Uterus (tissue), 4 donors: ENCODE results near the gene TMEM40. TPM values are rescaled to one million over a fixed set of nuclear protein-coding genes. Genes with fewer than 3 reads are reported as not detected.

ENCODE experiments used
- DNase-seq, 2 donors: peaks; one replicate each; pipeline ENCODE4 v3.0.0-alpha.2; 2019 to 2020
- H3K27ac ChIP-seq, 2 donors: fragments of 200-600 bp; sonication (generic); 1 replicate in 1 of 2; 2 replicates in 1 of 2; pipeline ENCODE4 v1.5.1; 2016 to 2018
- H3K27me3 ChIP-seq, 2 donors: fragments of 200-600 bp; sonication (generic); one replicate each; pipeline ENCODE4 v1.5.1; 2018 to 2019; ENCODE audit warnings: control low read depth in 1 of 2
- H3K36me3 ChIP-seq, 2 donors: fragments of 200-600 bp; sonication (generic); one replicate each; pipeline ENCODE4 v1.5.1; 2019; ENCODE audit warnings: control low read depth in 1 of 2
- H3K4me1 ChIP-seq, 2 donors: fragments of 200-600 bp; sonication (generic); one replicate each; pipeline ENCODE4 v1.5.1; 2018 to 2019; ENCODE audit warnings: control low read depth in 1 of 2
- H3K4me3 ChIP-seq, 2 donors: fragments of 200-600 bp; sonication (generic); 1 replicate in 1 of 2; 2 replicates in 1 of 2; pipeline ENCODE4 v1.5.1; 2018 to 2019; ENCODE audit warnings: mild to moderate bottlenecking in 1 of 2
- H3K9me3 ChIP-seq, 2 donors: fragments of 200-600 bp; sonication (generic); one replicate each; pipeline ENCODE4 v1.5.1; 2019; ENCODE audit warnings: control low read depth in 1 of 2
- POLR2A ChIP-seq, 2 donors: fragments of 450-650 bp; IDR thresholded peaks; one replicate each; pipeline ENCODE4 v1.6.1; 2016; ENCODE audit warnings: antibody characterized with exemption in 2 of 2, mild to moderate bottlenecking in 1 of 2, moderate library complexity in 1 of 2
- intact Hi-C: fragments of 100-400 bp; cut with DNase I; formaldehyde crosslinking; loops from one replicate; pipeline ENCODE4 v1.15.1; 2023; ENCODE audit warnings: low total_unique reads
- total RNA-seq, 4 donors: library from RNA; depleted of rRNA in 3 of 4; stranded (reverse); fragments of >200 nt in 3 of 4; gene quantifications; one replicate each; pipeline versions ENCODE4 v1.1.0 to v1.2.4, GENCODE V29; 2014 to 2023
- TF ChIP-seq, protein P1 (sequence below), 4 experiments: fragments of 200-600 bp in 2 of 4; fragments of 450-650 bp in 2 of 4; sonication (generic) in 2 of 4; IDR thresholded peaks; one replicate each; pipeline ENCODE4 v1.5.1; 2016 to 2019; ENCODE audit warnings: antibody characterized with exemption in 4 of 4, mild to moderate bottlenecking in 2 of 4, moderate library complexity in 1 of 4
- donor health status: DM: yes; HTN: yes; CAD: no.

The TMEM40 gene
- total RNA-seq, 4 donors from 2014 or later = not detected

DNA sequence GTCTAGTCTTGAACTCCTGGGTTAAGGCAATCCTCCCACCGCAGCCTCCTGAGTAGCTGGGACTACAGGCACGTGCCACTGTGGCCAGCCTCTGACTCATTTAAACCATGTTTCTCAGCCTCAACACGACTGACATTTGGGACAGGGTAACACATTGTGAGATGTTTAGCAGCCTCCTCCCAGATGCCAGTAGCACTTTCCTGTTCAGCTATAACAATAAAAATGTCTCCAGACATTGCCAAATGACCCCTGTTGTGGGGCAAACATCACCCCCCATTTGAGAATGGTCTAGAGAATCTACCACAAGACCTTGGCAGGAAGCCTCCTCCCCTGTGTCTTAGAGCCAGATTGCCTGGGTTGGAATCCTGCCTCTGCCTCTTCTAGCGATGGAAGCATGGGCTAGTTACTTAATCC is 8.4 kb downstream of the TMEM40 start:
- TF ChIP-seq POLR2A (IDR thresholded peaks at IDR 0.05) = no peak
- TF ChIP-seq, protein P1, sequence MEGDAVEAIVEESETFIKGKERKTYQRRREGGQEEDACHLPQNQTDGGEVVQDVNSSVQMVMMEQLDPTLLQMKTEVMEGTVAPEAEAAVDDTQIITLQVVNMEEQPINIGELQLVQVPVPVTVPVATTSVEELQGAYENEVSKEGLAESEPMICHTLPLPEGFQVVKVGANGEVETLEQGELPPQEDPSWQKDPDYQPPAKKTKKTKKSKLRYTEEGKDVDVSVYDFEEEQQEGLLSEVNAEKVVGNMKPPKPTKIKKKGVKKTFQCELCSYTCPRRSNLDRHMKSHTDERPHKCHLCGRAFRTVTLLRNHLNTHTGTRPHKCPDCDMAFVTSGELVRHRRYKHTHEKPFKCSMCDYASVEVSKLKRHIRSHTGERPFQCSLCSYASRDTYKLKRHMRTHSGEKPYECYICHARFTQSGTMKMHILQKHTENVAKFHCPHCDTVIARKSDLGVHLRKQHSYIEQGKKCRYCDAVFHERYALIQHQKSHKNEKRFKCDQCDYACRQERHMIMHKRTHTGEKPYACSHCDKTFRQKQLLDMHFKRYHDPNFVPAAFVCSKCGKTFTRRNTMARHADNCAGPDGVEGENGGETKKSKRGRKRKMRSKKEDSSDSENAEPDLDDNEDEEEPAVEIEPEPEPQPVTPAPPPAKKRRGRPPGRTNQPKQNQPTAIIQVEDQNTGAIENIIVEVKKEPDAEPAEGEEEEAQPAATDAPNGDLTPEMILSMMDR (IDR thresholded peaks at IDR 0.05) = no peak
- no peaks in the 10 kb centered on the region for H3K36me3 ChIP-seq
- no peaks in the 10 kb centered on the region for H3K9me3 ChIP-seq
- no peaks in the 10 kb centered on the region for H3K27me3 ChIP-seq
- no peak overlapping the region for H3K4me3 ChIP-seq
- intact Hi-C loops = no loop called here
- no peaks in the 10 kb centered on the region for H3K4me1 ChIP-seq
- DNase-seq = peak; percentile 29 to 57
- peak overlapping the region in 1 of 2 donors; percentile 52 for H3K27ac ChIP-seq

GRCh38 chr3:12750223-12750622 is 8.8 kb downstream of the TMEM40 start:
- Histone ChIP-seq H3K4me1 (no peaks in the 10 kb centered on the region), H3K4me3 (no peak overlapping the region), H3K36me3 (no peaks in the 10 kb centered on the region), H3K27ac (peak overlapping the region; percentile 50 to 52), H3K27me3 (no peaks in the 10 kb centered on the region), H3K9me3 (no peaks in the 10 kb centered on the region)
- intact Hi-C loops = no loop called here
- TF ChIP-seq, protein P1 (IDR thresholded peaks at IDR 0.05) = no peak
- TF ChIP-seq POLR2A (IDR thresholded peaks at IDR 0.05) = no peak
- peak; percentile 19 to 36 for DNase-seq

DNA sequence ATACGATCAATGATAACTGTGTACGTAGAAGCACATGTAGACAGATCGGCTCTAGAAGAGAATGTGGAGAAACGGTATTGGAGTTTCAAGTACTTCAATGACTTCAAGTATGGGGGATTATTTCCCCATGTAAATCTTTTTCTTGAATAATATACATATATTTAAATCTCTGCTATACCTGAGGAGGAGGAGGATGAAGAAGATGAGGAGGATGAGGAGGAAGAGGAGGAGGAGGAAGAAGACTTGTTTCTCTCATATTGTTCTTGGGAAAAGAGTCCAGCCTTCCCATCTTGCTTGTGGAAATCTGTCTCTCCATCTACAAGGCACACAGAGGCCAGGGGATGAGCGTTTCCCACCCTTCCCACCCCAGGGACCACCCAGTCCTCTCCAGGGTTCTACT is 10.6 kb downstream of the TMEM40 start:
- TF ChIP-seq, protein P1 (IDR thresholded peaks at IDR 0.05) = no peak
- TF ChIP-seq POLR2A (IDR thresholded peaks at IDR 0.05) = no peak
- Histone ChIP-seq H3K4me1 (no peaks in the 10 kb centered on the region), H3K9me3 (no peaks in the 10 kb centered on the region), H3K36me3 (no peaks in the 10 kb centered on the region), H3K27ac (no peak overlapping the region), H3K27me3 (no peaks in the 10 kb centered on the region), H3K4me3 (no peak overlapping the region)
- intact Hi-C loops = no loop called here
- DNase-seq = no peak

GRCh38 chr3:12746419-12746818 is 12.6 kb downstream of the TMEM40 start:
- no peak overlapping the region for H3K4me3 ChIP-seq
- DNase-seq = no peak
- no peaks in the 10 kb centered on the region for H3K9me3 ChIP-seq
- H3K27ac ChIP-seq = no peak overlapping the region
- TF ChIP-seq, protein P1 (IDR thresholded peaks at IDR 0.05) = no peak
- no peak for TF ChIP-seq POLR2A (IDR thresholded peaks at IDR 0.05)
- H3K27me3 ChIP-seq = no peaks in the 10 kb centered on the region
- no peaks in the 10 kb centered on the region for H3K36me3 ChIP-seq
- H3K4me1 ChIP-seq = no peaks in the 10 kb centered on the region
- intact Hi-C loops = no loop called here

GRCh38 chr3:12744326-12744725 is 14.7 kb downstream of the TMEM40 start:
- intact Hi-C loops = no loop called here
- TF ChIP-seq, protein P1 (IDR thresholded peaks at IDR 0.05) = no peak
- no peak for TF ChIP-seq POLR2A (IDR thresholded peaks at IDR 0.05)
- H3K27me3 ChIP-seq = no peaks in the 10 kb centered on the region
- no peaks in the 10 kb centered on the region for H3K36me3 ChIP-seq
- no peaks in the 10 kb centered on the region for H3K4me1 ChIP-seq
- no peaks in the 10 kb centered on the region for H3K9me3 ChIP-seq
- no peak overlapping the region for H3K27ac ChIP-seq
- no peak for DNase-seq
- no peak overlapping the region for H3K4me3 ChIP-seq
